Measurements from ENCODE around the gene PON1. TPM values are rescaled to one million over a fixed set of nuclear protein-coding genes. Genes with fewer than 3 reads are reported as not detected.

PON1 gene
- total and polyA plus RNA-seq, 2 of the 8 experiments (the other 6 are each of a cell fraction or from before 2014, with no cell fraction given) = not detected

- ChIA-PET POLR2A (ENCODE audit: partially characterized antibody) (no interaction called here), CTCF (ENCODE audit: partially characterized antibody) (interaction anchor here (1.2 to 1.7 kb wide), 5 partner anchors 86 to 179 kb away, joined by 3 to 8 read pairs (median 3); partner anchors contain the start of gene PON3)
- Histone ChIP-seq H2BK12ac (ENCODE audit: low read depth, low read length) (no peak overlapping the region), H2BK15ac (ENCODE audit: low read length) (no peak overlapping the region), H3K79me1 (ENCODE audit: low read depth, low read length) (no peaks in the 10 kb centered on the region), H3K9ac (replicated peaks in 1 of 4; ENCODE audit: extremely low read depth in 1 of 4, low read depth in 3 of 4, low read length in 3 of 4) (no peak overlapping the region), H3K9me3 (ENCODE audit: insufficient read depth in 2 of 2, low read depth in 1 of 2, low read length in 1 of 2) (no peaks in the 10 kb centered on the region), H4K8ac (ENCODE audit: extremely low read depth, insufficient read depth, low read length) (no peak overlapping the region), H3K23me2 (ENCODE audit: low read depth, low read length) (no peaks in the 10 kb centered on the region; the same call in 1 of the 2 replicates), H2BK120ac (replicated peaks; ENCODE audit: low read depth, low read length) (no peak overlapping the region), H3K4ac (replicated peaks; ENCODE audit: insufficient read length, low read depth, low read length) (no peak overlapping the region), H2AK5ac (ENCODE audit: low read depth, low read length) (no peak overlapping the region), H3K27me3 (replicated peaks in 1 of 4; ENCODE audit: control insufficient read depth in 3 of 4, extremely low read depth in 1 of 4, insufficient read depth in 3 of 4, low read length in 3 of 4) (no peaks in the 10 kb centered on the region), H3K79me2 (ENCODE audit: control insufficient read depth in 1 of 2, insufficient read depth in 2 of 2, low read length in 2 of 2) (no peaks in the 10 kb centered on the region), H2BK20ac (ENCODE audit: low read length) (no peak overlapping the region), H3K23ac (ENCODE audit: insufficient read length) (no peak overlapping the region), H3K4me1 (replicated peaks in 1 of 4; ENCODE audit: control insufficient read depth in 3 of 4, insufficient read depth in 4 of 4, low read length in 3 of 4) (no peaks in the 10 kb centered on the region), H3K36me3 (ENCODE audit: control insufficient read depth in 2 of 4, insufficient read depth in 4 of 4, low read length in 3 of 4) (no peaks in the 10 kb centered on the region), H3K4me2 (ENCODE audit: insufficient read depth in 1 of 2, low read depth in 2 of 2, low read length in 2 of 2) (no peak overlapping the region), H3K14ac (ENCODE audit: insufficient read length) (no peak overlapping the region), H4K20me1 (replicated peaks in 1 of 2; ENCODE audit: control insufficient read depth in 1 of 2, insufficient read depth in 2 of 2, low read length in 2 of 2) (no peaks in the 10 kb centered on the region), H2AFZ (ENCODE audit: low read length) (no peak overlapping the region), H4K5ac (ENCODE audit: insufficient read length, low read depth, low read length) (no peak overlapping the region), H2BK5ac (ENCODE audit: low read depth, low read length) (no peak overlapping the region), H3K56ac (replicated peaks; ENCODE audit: insufficient read length, low read depth, low read length) (no peak overlapping the region), H3K27ac (ENCODE audit: low read depth, low read length) (no peak overlapping the region), H3K4me3 (ENCODE audit: extremely low read depth in 1 of 4, insufficient read depth in 2 of 4, low read depth in 3 of 4, low read length in 4 of 4) (no peak overlapping the region), H4K91ac (replicated peaks; ENCODE audit: insufficient read length, low read length) (no peak overlapping the region), H3K18ac (ENCODE audit: extremely low read depth, low read length) (no peak overlapping the region)
- FAIRE-seq (no peak), DNase-seq (ENCODE audit: low read depth in 1 of 2, low spot score in 2 of 2) (no peak)
- 87% methylated on average over 2 of the region's 2 CpGs; no CpG with 5 or more reads in 1 of the 2 experiments for WGBS, 2 experiments (ENCODE audit: extremely low coverage in 1 of 2, insufficient coverage in 1 of 2, insufficient read length in 1 of 2, insufficient replicate concordance in 2 of 2, low coverage in 1 of 2, low lambda C conversion rate in 2 of 2, missing lambda C conversion rate in 1 of 2)
- no peak for TF ChIP-seq TAF1 (IDR thresholded peaks at IDR 0.05; ENCODE audit: low read depth, low read length)
- no peak for TF ChIP-seq POLR2AphosphoS5 (IDR thresholded peaks at IDR 0.05; ENCODE audit: low read depth, low read length)
- TF ChIP-seq TBP (IDR thresholded peaks at IDR 0.05; ENCODE audit: low read depth, low read length) = no peak
- TF ChIP-seq RXRA (IDR thresholded peaks at IDR 0.05; ENCODE audit: insufficient read depth, low read depth, low read length) = no peak
- TF ChIP-seq SIN3A (conservative IDR thresholded peaks at IDR 0.05 in 1 of 2, IDR thresholded peaks at IDR 0.05 in 1 of 2; ENCODE audit: low read depth in 1 of 2, low read length in 2 of 2) = no peak
- TF ChIP-seq JUN (IDR thresholded peaks at IDR 0.05; ENCODE audit: low read depth, low read length) = no peak
- no peak for TF ChIP-seq GTF2F1 (IDR thresholded peaks at IDR 0.05; ENCODE audit: borderline replicate concordance, low read depth, low read length)
- TF ChIP-seq TAF7 (optimal IDR thresholded peaks at IDR 0.05; ENCODE audit: borderline replicate concordance, low read depth, low read length) = no peak
- TF ChIP-seq CBX5 (IDR thresholded peaks at IDR 0.05; ENCODE audit: low read depth, low read length) = no peak
- TF ChIP-seq TCF12 (IDR thresholded peaks at IDR 0.05; ENCODE audit: low read depth, low read length) = no peak
- TF ChIP-seq HDAC6 (IDR thresholded peaks at IDR 0.05; ENCODE audit: low read depth, low read length) = no peak
- TF ChIP-seq POLR2A (IDR thresholded peaks at IDR 0.05; ENCODE audit: control extremely low read depth in 1 of 2, low read depth in 2 of 2, low read length in 2 of 2) = no peak
- no peak for TF ChIP-seq SAP30 (IDR thresholded peaks at IDR 0.05; ENCODE audit: insufficient read depth, insufficient replicate concordance, low read length)
These were observed 14.4 kb downstream of the PON1 start for GRCh38 chr7:95309951-95310350.

All from H1 (cell line).